IMR-90 (cell line): ENCODE data around the gene LSM14B. TPM values are rescaled to one million over a fixed set of nuclear protein-coding genes. Genes with fewer than 3 reads are reported as not detected.

Experiments
- ATAC-seq: fragments of 200-7000 bp; cut with Tn5 transposase; 2 replicates; pipeline ENCODE4 v1.9.1; 2020; ENCODE audit warnings: low read depth, mild to moderate bottlenecking, moderate library complexity
- BruUV-seq: library from RNA; stranded (reverse); fragments of 400-500 nt; replicated peaks from 2 replicates; lab custom pipeline; 2021; lab: Mats Ljungman, UMichigan
- CTCF ChIA-PET: fragments of 300-600 bp; formaldehyde crosslinking; extraction: SDS; loops from one replicate; lab custom pipeline; 2021; ENCODE audit warnings: antibody characterized with exemption; lab: Yijun Ruan, JAX
- POLR2A ChIA-PET: fragments of 300-600 bp; sonication (Branson Sonifier 250); formaldehyde crosslinking; loops from one replicate; lab custom pipeline; 2022; ENCODE audit warnings: antibody characterized with exemption; ENCODE audit not compliant: unreplicated experiment; lab: Charles Lee
- DNase-seq: peaks from one replicate; pipeline ENCODE4 v3.0.0; 2013
- H2AFZ ChIP-seq: replicated peaks from 2 replicates; pipeline ENCODE3; 2013; ENCODE audit warnings: low read length, mild to moderate bottlenecking; ENCODE audit not compliant: poor library complexity
- H2AK5ac ChIP-seq: 2 replicates; pipeline ENCODE4 v1.6.1; 2013; ENCODE audit warnings: low read depth, low read length, inconsistent platforms
- H2AK9ac ChIP-seq: replicated peaks from 2 replicates; pipeline ENCODE3; 2013; ENCODE audit warnings: mild to moderate bottlenecking, low read depth, low read length, moderate library complexity; ENCODE audit not compliant: poor library complexity
- H2BK120ac ChIP-seq: 2 replicates; pipeline ENCODE4 v1.6.1; 2013; ENCODE audit warnings: low read depth, low read length, inconsistent platforms
- H2BK15ac ChIP-seq: 3 replicates; pipeline ENCODE4 v1.6.1; 2013; ENCODE audit warnings: low read depth, low read length, inconsistent platforms
- H2BK20ac ChIP-seq: 2 replicates; pipeline ENCODE4 v1.6.1; 2013; ENCODE audit warnings: low read depth, mild to moderate bottlenecking, inconsistent platforms, low read length, moderate library complexity
- H2BK5ac ChIP-seq: 2 replicates; pipeline ENCODE4 v1.6.1; 2013; ENCODE audit warnings: mild to moderate bottlenecking, low read depth, low read length, inconsistent platforms; ENCODE audit not compliant: poor library complexity, severe bottlenecking
- H3K14ac ChIP-seq: replicated peaks from 2 replicates; pipeline ENCODE4 v1.6.1; 2013; ENCODE audit warnings: low read depth, low read length, inconsistent platforms
- H3K18ac ChIP-seq: 2 replicates; pipeline ENCODE4 v1.6.1; 2013; ENCODE audit warnings: low read depth, low read length, control low read depth
- H3K23ac ChIP-seq: 2 replicates; pipeline ENCODE4 v1.6.1; 2013; ENCODE audit warnings: low read depth, low read length, inconsistent platforms
- H3K27ac ChIP-seq: 2 replicates; pipeline ENCODE4 v1.5.1; 2013; ENCODE audit warnings: mild to moderate bottlenecking, control low read depth, low read length; ENCODE audit not compliant: insufficient read depth
- H3K27me3 ChIP-seq: 2 replicates; pipeline ENCODE4 v1.6.1; 2013; ENCODE audit warnings: low read length; ENCODE audit not compliant: control insufficient read depth, insufficient read depth
- H3K36me3 ChIP-seq: 2 replicates; pipeline ENCODE4 v1.6.1; 2013; ENCODE audit warnings: low read length, mixed read lengths; ENCODE audit not compliant: control insufficient read depth, insufficient read depth
- H3K4ac ChIP-seq: 2 replicates; pipeline ENCODE4 v1.6.1; 2013; ENCODE audit warnings: low read depth, low read length, inconsistent platforms
- H3K4me1 ChIP-seq: 2 replicates; pipeline ENCODE4 v1.6.1; 2013; ENCODE audit warnings: low read length, mixed read lengths; ENCODE audit not compliant: control insufficient read depth, insufficient read depth
- H3K4me2 ChIP-seq: 2 replicates; pipeline ENCODE4 v1.6.1; 2013; ENCODE audit warnings: low read depth, mild to moderate bottlenecking, control low read depth, low read length, moderate library complexity
- H3K4me3 ChIP-seq: 2 replicates; pipeline ENCODE4 v1.5.1; 2013; ENCODE audit warnings: low read depth, mild to moderate bottlenecking, control low read depth, low read length, moderate library complexity; ENCODE audit not compliant: insufficient read depth
- H3K56ac ChIP-seq: 2 replicates; pipeline ENCODE4 v1.6.1; 2013; ENCODE audit warnings: low read length, inconsistent platforms; ENCODE audit not compliant: insufficient read depth; ENCODE audit errors: extremely low read depth
- H3K79me1 ChIP-seq, 2 experiments: 2 replicates each; pipeline ENCODE4 v1.6.1; 2013; ENCODE audit warnings: low read length in 2 of 2, inconsistent platforms in 1 of 2, low read depth in 1 of 2
- H3K9ac ChIP-seq: 2 replicates; pipeline ENCODE4 v1.6.1; 2013; ENCODE audit warnings: low read depth, low read length, control low read depth
- H3K9me1 ChIP-seq: 2 replicates; pipeline ENCODE4 v1.6.1; 2013; ENCODE audit warnings: low read length, inconsistent platforms; ENCODE audit not compliant: insufficient read depth
- H3K9me3 ChIP-seq: 2 replicates; pipeline ENCODE4 v1.6.1; 2013; ENCODE audit warnings: low read length; ENCODE audit not compliant: control insufficient read depth, insufficient read depth
- H4K20me1 ChIP-seq: 2 replicates; pipeline ENCODE4 v1.6.1; 2013; ENCODE audit warnings: low read length, inconsistent platforms; ENCODE audit not compliant: insufficient read depth
- H4K5ac ChIP-seq: 2 replicates; pipeline ENCODE4 v1.6.1; 2013; ENCODE audit warnings: mild to moderate bottlenecking, low read depth, low read length, control low read depth
- H4K8ac ChIP-seq, 2 experiments: 2 replicates each; pipeline ENCODE4 v1.6.1; 2013; ENCODE audit warnings: low read depth in 2 of 2, low read length in 2 of 2, control low read depth in 1 of 2, inconsistent platforms in 1 of 2
- H4K91ac ChIP-seq: 2 replicates; pipeline ENCODE4 v1.6.1; 2013; ENCODE audit warnings: low read depth, low read length, inconsistent platforms; ENCODE audit not compliant: insufficient read depth
- MXI1 ChIP-seq: IDR thresholded peaks from 2 replicates; pipeline ENCODE4 v1.6.1; 2012; ENCODE audit warnings: low read depth, mild to moderate bottlenecking, low read length, moderate library complexity, borderline replicate concordance
- RFX5 ChIP-seq: IDR thresholded peaks from 2 replicates; pipeline ENCODE4 v1.8.0; 2012; ENCODE audit warnings: low read depth, mild to moderate bottlenecking, low read length, moderate library complexity
- WGBS, 2 experiments: methylation state at CpG; one replicate each; pipeline versions ENCODE4 v1.1.5 to v1.1.7; 2013; ENCODE audit warnings: missing lambda C conversion rate in 2 of 2; ENCODE audit not compliant: insufficient read length in 1 of 2; ENCODE audit errors: extremely low coverage in 2 of 2; 5-methylcytosine and 5-hydroxymethylcytosine counted together
- dilution Hi-C: fragments of 300-500 bp; cut with HindIII; formaldehyde crosslinking; loops from one replicate; pipeline ENCODE4 v1.14.3; 2018; ENCODE audit warnings: low sequenced_read_pairs; ENCODE audit not compliant: unreplicated experiment
- in situ Hi-C: fragments of 300-500 bp; cut with MboI; formaldehyde crosslinking; loops from 3 replicates; pipeline ENCODE4 v1.14.3; 2019; ENCODE audit warnings: low sequenced_read_pairs, inconsistent platforms, mixed read lengths
- intact Hi-C: fragments of 100-400 bp; cut with micrococcal nuclease; formaldehyde crosslinking; loops from 2 replicates; pipeline ENCODE4 v1.10.0; 2022
- polyA plus RNA-seq, 3 experiments: library from polyadenylated mRNA; depleted of rRNA; stranded (reverse); fragments of >200 nt; gene quantifications; 2 replicates each; pipeline ENCODE4 v1.2.3, GENCODE V29; 2012; ENCODE audit warnings: low replicate concordance in 1 of 3
- total RNA-seq: library from RNA; depleted of rRNA; stranded (reverse); fragments of >200 nt; gene quantifications from 2 replicates; pipeline ENCODE4 v1.2.3, GENCODE V29; 2012

LSM14B gene
- total and polyA plus RNA-seq, 2 of the 4 experiments (the other 2 are of a cell fraction): 23.7 to 41.1 TPM

GRCh38 chr20:62138912-62139311 is 16.6 kb downstream of the LSM14B start:
- H4K8ac ChIP-seq: no peak overlapping the region
- H3K79me1 ChIP-seq: peaks cover 13 to 74% of the 10 kb centered on the region in 2 experiments
- no peak overlapping the region for H4K5ac ChIP-seq
- peaks cover 12% of the 10 kb centered on the region for H3K4me1 ChIP-seq
- TF ChIP-seq RFX5: no peak
- no peak for TF ChIP-seq MXI1
- H3K9me3 ChIP-seq: no peaks in the 10 kb centered on the region
- no peak overlapping the region for H2BK15ac ChIP-seq
- ChIA-PET POLR2A (no interaction called here), CTCF (no interaction called here)
- H3K9me1 ChIP-seq: peaks cover 8% of the 10 kb centered on the region; the same call in 1 of the 2 replicates
- no peak overlapping the region for H3K23ac ChIP-seq
- H2BK120ac ChIP-seq: no peak overlapping the region
- dilution Hi-C loops: no loop called here
- H3K4me3 ChIP-seq: no peak overlapping the region
- no peak overlapping the region for H3K27ac ChIP-seq
- H2AK5ac ChIP-seq: no peak overlapping the region
- intact Hi-C loops: no loop called here
- no peak overlapping the region for H3K4ac ChIP-seq
- H2AFZ ChIP-seq: no peak overlapping the region
- H3K18ac ChIP-seq: no peak overlapping the region
- no peak overlapping the region for H3K4me2 ChIP-seq
- peaks cover 53% of the 10 kb centered on the region for H3K36me3 ChIP-seq
- no peak overlapping the region for H3K9ac ChIP-seq
- no peak overlapping the region for H3K56ac ChIP-seq
- H4K91ac ChIP-seq: no peak overlapping the region
- H2BK5ac ChIP-seq: no peak overlapping the region
- H3K14ac ChIP-seq: no peak overlapping the region
- ATAC-seq: no peak
- H2AK9ac ChIP-seq: no peak overlapping the region
- DNase-seq: no peak
- BruUV-seq: no TSS peak
- H2BK20ac ChIP-seq: no peak overlapping the region
- WGBS, 2 experiments: 94% methylated on average over 5 of the region's 10 CpGs; no CpG with 5 or more reads in 1 of the 2 experiments
- no peaks in the 10 kb centered on the region for H3K27me3 ChIP-seq
- H4K20me1 ChIP-seq: peaks cover 89% of the 10 kb centered on the region
- in situ Hi-C loops: no loop called here
